ENCODE results near the gene AMH. TPM values are rescaled to one million over a fixed set of nuclear protein-coding genes. Genes with fewer than 3 reads are reported as not detected.
"Not testable (repeated sequence)": the region's sequence is repeated elsewhere in the genome, so short reads cannot be mapped to it uniquely, and the experiment has no call there.

AMH gene
- total RNA-seq = 1 to 10 TPM in 1 of 3 donors, under 1 TPM in 2; 0.55 to 2.1 (median 0.88) TPM
- total RNA-seq (2013) = 0.54 TPM

- Histone ChIP-seq H3K27ac (ENCODE audit: low read length) (no peak within 1 kb of the TSS), H3K4me1 (ENCODE audit: control insufficient read depth, insufficient read depth, low read length) (peaks cover 31% of the 10 kb centered on the region), H3K4me3 (ENCODE audit: low read length) (no peak within 1 kb of the TSS), H3K27me3 (ENCODE audit: control insufficient read depth, insufficient read depth, low read length) (peaks cover 31% of the 10 kb centered on the region), H3K9me3 (ENCODE audit: control insufficient read depth, insufficient read depth, low read length) (no peaks in the 10 kb centered on the region), H3K36me3 (ENCODE audit: control insufficient read depth, insufficient read depth, low read length) (peaks cover 37% of the 10 kb centered on the region)
- Mint-ChIP-seq H3K4me3 (no peak within 1 kb of the TSS), H3K9me3 (no peaks in the 10 kb centered on the region), H3K27ac (no peak within 1 kb of the TSS), H3K4me1 (peaks cover 0 to 17% of the 10 kb centered on the region in 2 donors), H3K27me3 (ENCODE audit: low read depth in 2 of 2) (peaks cover 0 to 16% of the 10 kb centered on the region in 2 donors), H3K36me3 (no peaks in the 10 kb centered on the region)
- 87% methylated on average over 27 of the region's 27 CpGs for WGBS (ENCODE audit: insufficient coverage)
- no peak for TF ChIP-seq CTCF (IDR thresholded peaks at IDR 0.05)
- intact Hi-C loops (cut with micrococcal nuclease) = no loop called here
- no peak for ATAC-seq
- no peak for DNase-seq
Measured at GRCh38 chr19:2249010-2249866, at the start of gene AMH. Gene AMH, plus strand, starts transcription at chr19:2249323. Its CDS starts 10 bp downstream, at chr19:2249333.

- H3K27ac Mint-ChIP-seq = peak overlapping the region in 1 of 2 donors; percentile 52
- no peak overlapping the region for H3K4me3 ChIP-seq (ENCODE audit: low read length)
- H3K4me1 ChIP-seq (ENCODE audit: control insufficient read depth, insufficient read depth, low read length) = no peaks in the 10 kb centered on the region
- 94% methylated on average over 37 of the region's 37 CpGs for WGBS (ENCODE audit: insufficient coverage)
- no peaks in the 10 kb centered on the region for H3K27me3 ChIP-seq (ENCODE audit: control insufficient read depth, insufficient read depth, low read length)
- no peaks in the 10 kb centered on the region for H3K36me3 Mint-ChIP-seq
- H3K27ac ChIP-seq (ENCODE audit: low read length) = no peak overlapping the region
- DNase-seq (no peak), ATAC-seq (no peak)
- H3K9me3 ChIP-seq (ENCODE audit: control insufficient read depth, insufficient read depth, low read length) = no peaks in the 10 kb centered on the region
- H3K4me3 Mint-ChIP-seq = no peak overlapping the region
- no peak for TF ChIP-seq CTCF (IDR thresholded peaks at IDR 0.05)
- no peaks in the 10 kb centered on the region for H3K27me3 Mint-ChIP-seq (ENCODE audit: low read depth in 2 of 2)
- peaks cover 19 to 33% of the 10 kb centered on the region in 2 donors for H3K4me1 Mint-ChIP-seq
- H3K9me3 Mint-ChIP-seq = no peaks in the 10 kb centered on the region
- intact Hi-C loops (cut with micrococcal nuclease) = no loop called here
- peaks cover 22% of the 10 kb centered on the region for H3K36me3 ChIP-seq (ENCODE audit: control insufficient read depth, insufficient read depth, low read length)
Measured at GRCh38 chr19:2199861-2200623, 49.1 kb upstream of the AMH start.

GRCh38 chr19:2200624-2201294 lies 48.4 kb upstream of the AMH start:
- peaks cover 17% of the 10 kb centered on the region for H3K36me3 ChIP-seq (ENCODE audit: control insufficient read depth, insufficient read depth, low read length)
- DNase-seq; H3K4me3 ChIP-seq (ENCODE audit: low read length); H3K4me3 Mint-ChIP-seq; H3K27ac ChIP-seq (ENCODE audit: low read length); H3K27me3 ChIP-seq (ENCODE audit: control insufficient read depth, insufficient read depth, low read length); ATAC-seq; H3K9me3 ChIP-seq (ENCODE audit: control insufficient read depth, insufficient read depth, low read length); H3K9me3 Mint-ChIP-seq; H3K36me3 Mint-ChIP-seq; H3K27me3 Mint-ChIP-seq (ENCODE audit: low read depth in 2 of 2); intact Hi-C loops (cut with micrococcal nuclease); H3K4me1 ChIP-seq (ENCODE audit: control insufficient read depth, insufficient read depth, low read length): not testable (repeated sequence)
- Mint-ChIP-seq H3K4me1 (peaks cover 19 to 33% of the 10 kb centered on the region in 2 donors), H3K27ac (peak overlapping the region in 1 of 2 donors; percentile 52)
- 97% methylated on average over 50 of the region's 50 CpGs for WGBS (ENCODE audit: insufficient coverage)

Measured in natural killer cell (primary cell).